ENCODE data around the gene RBKS.
"Not testable (repeated sequence)": the region's sequence is repeated elsewhere in the genome, so short reads cannot be mapped to it uniquely, and the experiment has no call there.

RBKS gene

DNA sequence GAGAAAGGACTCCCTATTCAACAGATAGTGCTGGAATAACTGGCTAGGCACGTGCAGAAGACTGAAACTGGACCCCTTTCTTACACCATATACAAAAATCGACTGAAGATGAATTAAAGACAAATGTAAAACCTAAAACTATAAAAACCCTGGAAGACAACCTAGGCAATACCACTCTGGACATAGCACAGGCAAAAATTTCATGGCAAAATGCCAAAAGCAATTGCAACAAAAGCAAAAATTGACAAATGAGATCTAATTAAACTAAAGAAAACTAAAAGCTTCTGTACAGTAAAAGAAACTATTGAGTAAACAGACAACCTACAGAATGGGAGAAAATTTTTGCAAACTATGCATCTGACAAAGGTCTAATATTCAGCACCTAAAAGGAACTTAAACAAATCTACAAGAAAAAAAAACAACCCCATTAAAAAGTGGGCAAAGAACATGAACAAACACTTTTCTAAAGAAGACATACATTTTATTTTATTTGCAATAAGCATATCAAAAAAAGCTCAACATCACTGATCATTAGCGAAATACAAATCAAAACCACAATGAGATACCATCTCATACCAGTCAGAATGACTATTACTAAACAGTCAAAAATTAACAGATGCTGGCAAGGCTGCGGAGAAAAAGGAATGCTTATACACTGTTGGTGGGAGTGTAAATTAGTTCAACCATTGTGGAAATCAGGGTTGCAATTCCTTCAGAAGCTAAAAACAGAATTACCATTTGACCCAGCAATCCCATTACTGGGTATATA lies 8.2 kb downstream of the RBKS start:
- DNase-seq (ENCODE audit: low read depth); H3K4me3 ChIP-seq (ENCODE audit: low read depth, low read length): not testable (repeated sequence)

DNA sequence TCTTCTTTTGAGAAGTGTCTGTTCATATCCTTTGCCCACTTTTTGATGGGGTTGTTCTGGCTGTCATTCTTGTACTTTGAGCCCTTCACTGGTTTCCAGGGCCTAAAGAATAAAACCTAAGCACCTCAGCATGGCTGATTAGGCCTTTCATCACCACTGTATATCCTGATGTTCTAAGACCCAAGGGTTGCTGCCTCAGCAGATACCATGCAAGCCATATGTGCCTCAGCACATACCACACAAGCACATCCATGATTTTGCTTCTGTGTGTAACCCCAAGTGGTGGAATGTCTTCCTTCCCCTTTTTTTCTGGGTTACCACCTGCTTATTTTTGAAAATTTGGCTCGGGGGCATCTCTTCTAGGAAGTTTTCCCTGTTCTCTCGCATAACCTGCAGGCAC lies 11.4 kb downstream of the RBKS start:
- DNase-seq (ENCODE audit: low read depth), result no peak

GRCh38 chr2:27875089-27875881 lies 14.9 kb downstream of the RBKS start:
- H3K4me3 ChIP-seq (ENCODE audit: low read depth, low read length), result no peak overlapping the region
- DNase-seq (ENCODE audit: low read depth), result no peak

More for the DNA sequence above, 11.4 kb downstream of the RBKS start:
- no peak overlapping the region for H3K4me3 ChIP-seq (ENCODE audit: low read depth, low read length)

DNA sequence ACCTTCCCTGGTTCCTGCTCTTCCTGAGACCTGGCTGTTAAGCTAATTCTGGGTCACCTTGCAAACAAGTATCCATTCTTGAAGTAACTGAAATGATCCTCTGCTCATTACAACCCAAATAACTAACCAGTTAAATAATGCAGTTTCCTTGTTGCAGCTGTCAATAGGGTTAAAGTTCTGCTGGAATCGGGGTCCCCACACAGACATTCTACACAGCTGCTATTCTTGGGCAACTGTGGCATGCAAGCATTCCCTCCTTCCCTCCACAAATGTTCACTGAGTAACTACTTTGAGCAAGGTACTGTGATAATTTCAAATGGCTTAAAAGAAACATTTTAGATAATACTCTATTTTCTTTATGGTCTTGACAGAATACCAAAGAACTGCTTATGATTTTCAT lies 17.1 kb downstream of the RBKS start:
- no peak for DNase-seq (ENCODE audit: low read depth)
- H3K4me3 ChIP-seq (ENCODE audit: low read depth, low read length), result no peak overlapping the region

DNA sequence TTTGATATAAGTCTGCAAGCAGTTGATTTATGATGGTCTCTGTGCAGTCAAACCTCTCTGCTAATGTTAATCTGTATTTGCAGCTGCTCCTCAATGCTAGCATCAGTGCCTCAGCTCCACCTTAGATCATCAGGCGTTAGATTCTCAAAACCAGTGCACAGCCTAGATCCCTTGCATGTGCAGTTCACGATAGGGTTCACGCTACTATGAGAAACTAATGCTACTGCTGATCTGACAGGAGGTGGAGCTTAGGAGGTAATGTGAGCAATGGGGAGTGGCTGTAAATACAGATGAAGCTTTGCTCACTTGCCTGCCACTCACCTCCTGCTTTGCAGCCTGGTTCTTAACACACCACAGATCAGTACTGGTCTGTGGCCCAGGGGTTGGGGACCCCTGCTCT lies 18.4 kb downstream of the RBKS start:
- no peak overlapping the region for H3K4me3 ChIP-seq (ENCODE audit: low read depth, low read length)

DNA sequence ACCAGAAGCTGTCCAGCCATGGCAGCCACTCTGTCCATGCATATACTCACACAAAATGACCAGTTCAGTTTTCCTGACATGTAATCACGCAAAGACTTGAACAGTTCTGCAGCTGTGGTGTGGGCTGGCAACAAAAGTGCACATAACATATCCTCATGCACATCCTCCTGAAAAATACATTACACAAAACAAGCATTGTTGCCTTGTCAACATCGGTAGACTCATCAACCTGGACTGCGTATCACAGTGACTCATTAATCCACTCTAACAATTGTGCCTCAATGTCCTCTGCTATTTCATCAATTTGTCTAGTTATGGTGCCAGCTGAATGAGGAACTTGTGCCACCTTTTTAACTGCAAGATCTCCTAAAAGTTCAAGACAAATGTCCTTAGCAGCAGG lies 19.5 kb downstream of the RBKS start:
- no peak overlapping the region for H3K4me3 ChIP-seq (ENCODE audit: low read depth, low read length)
- no peak for DNase-seq (ENCODE audit: low read depth)

More for the DNA sequence above, 18.4 kb downstream of the RBKS start:
- DNase-seq (ENCODE audit: low read depth), result no peak

DNA sequence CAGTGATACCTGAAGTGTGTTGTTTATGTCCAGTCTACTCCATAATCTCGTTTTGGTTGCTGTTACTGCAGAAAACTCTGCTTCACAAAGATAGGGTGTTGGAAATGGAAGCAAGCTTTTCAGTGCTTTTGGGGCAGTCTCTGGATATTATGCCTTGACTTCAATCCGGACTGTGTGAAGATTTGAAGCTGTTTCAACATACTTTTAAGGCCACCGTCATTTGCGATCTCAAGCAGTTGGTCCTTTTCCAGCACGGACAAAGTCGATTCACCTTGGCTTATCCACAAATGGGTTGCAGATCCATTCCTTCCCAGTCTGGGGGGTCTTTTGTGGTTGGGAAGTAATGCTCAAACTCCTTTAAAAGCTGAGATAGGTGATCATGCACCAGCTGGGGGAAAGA lies 20.4 kb downstream of the RBKS start:
- no peak overlapping the region for H3K4me3 ChIP-seq (ENCODE audit: low read depth, low read length)
- no peak for DNase-seq (ENCODE audit: low read depth)

DNA sequence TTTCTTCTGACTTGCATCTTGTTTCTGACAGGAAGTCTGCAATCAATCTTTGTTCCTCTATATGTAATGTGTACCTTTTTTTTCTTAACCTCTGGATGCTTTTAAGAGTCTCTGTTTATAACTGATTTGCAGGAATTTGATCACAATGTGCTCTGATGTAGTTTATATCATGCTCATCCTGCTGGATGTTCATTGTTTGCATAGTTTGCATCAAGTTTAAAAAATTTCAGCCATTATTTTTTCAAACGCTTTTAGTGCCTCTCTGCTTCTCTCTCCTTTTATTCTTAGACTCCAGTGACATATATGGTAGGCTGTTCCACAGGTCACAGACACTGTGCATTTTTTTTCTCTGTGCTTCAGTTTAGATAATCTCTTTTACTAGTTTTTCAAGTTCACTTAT lies 23.9 kb downstream of the RBKS start:
- no peak for DNase-seq (ENCODE audit: low read depth)
- H3K4me3 ChIP-seq (ENCODE audit: low read depth, low read length), result no peak overlapping the region

DNA sequence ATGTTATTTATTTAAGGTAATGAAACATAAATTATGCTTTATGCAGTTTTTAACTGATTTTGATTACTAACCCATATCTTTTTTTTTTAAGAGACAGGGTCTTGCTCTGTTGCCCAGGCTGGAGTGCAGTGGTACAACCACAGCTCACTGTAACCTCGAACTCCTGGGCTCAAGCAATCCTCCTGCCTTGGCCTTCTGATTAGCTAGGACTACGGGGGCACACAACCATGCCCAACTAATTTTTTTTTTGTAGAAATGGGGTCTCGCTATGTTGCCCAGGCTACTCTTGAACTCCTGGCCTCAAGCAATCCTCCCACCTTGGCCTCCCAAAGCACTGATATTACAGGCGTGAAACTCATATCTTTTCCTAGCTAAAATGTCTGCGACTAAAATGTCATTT lies 26.2 kb downstream of the RBKS start:
- DNase-seq (ENCODE audit: low read depth); H3K4me3 ChIP-seq (ENCODE audit: low read depth, low read length): not testable (repeated sequence)

DNA sequence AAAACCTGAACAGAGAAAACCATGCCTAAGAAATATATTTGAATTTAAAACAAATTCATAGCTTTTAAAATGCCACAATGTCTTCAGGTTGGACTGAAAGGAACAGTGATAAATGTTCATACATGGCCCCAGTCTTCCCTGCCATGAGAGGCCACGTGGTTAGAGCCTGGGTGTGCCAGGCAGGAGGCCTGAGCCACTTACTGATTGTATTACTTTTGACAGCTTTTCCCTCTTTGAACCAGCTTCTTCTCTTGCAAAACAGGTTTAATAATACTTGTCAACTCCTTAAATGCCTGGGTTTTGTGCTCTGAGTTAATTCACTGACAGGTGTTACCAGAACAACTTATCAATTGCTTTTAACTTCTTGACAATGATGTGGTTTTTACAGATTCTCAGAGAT lies 27.0 kb downstream of the RBKS start:
- no peak for DNase-seq (ENCODE audit: low read depth)
- H3K4me3 ChIP-seq (ENCODE audit: low read depth, low read length), result no peak overlapping the region

DNA sequence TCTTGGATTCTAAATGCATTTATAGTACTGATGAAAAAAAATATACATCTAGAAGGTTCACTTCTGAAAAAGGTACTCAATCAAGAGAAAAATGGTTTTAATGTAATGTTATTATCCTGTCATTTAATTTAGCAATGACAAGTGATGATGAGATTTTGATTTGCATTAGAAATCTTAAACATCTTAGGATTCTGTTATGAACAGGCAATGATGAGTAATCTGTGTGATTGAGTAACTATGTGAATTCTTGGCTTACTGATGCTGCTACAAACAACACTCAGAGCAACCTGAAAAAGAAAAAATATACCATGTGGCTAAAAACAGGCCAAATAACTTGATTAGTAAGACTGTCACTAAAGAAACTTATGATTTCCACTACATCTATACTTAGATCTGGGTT lies 30.1 kb downstream of the RBKS start:
- H3K4me3 ChIP-seq (ENCODE audit: low read depth, low read length), result no peak overlapping the region
- DNase-seq (ENCODE audit: low read depth), result peak; percentile 57

DNA sequence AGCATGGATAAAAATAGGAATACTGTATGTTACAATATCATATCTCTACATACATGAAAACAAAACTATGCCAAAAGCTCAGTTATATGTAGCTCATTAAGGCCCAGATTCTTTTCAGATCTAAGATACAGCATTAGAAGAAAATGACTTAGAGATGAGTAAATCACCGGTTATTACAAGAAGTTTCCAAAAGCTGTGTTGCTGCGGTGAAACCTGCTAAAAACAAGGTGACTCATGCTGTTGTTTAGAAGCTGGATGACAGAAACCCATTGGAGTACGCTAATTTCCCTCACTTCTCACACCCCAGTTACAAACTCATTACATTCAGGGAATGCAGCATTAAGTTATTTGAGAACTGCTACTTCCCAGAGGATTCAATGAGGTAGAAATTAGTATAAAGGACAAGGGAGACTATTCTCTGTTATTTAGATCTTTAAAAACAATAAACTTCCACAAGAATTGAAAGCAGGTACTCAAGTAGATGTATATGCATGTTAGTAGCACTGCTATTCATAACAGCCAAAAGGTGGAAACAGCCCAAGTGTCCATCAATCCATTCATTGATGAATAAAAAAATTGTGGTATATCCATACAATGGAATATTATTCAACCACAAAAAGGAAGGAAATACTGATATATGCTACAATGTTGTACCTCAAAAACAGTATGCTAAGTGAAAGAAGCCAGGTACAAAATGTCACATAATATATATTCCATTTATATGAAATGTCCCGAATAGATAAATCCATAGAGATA lies 32.6 kb downstream of the RBKS start:
- no peak for DNase-seq (ENCODE audit: low read depth)
- H3K4me3 ChIP-seq (ENCODE audit: low read depth, low read length), result no peak overlapping the region

GRCh38 chr2:27856956-27857355 lies 33.2 kb downstream of the RBKS start:
- DNase-seq (ENCODE audit: low read depth), result no peak
- no peak overlapping the region for H3K4me3 ChIP-seq (ENCODE audit: low read depth, low read length)

- DNase-seq (ENCODE audit: low read depth), result no peak
These were observed 33.8 kb downstream of the RBKS start for GRCh38 chr2:27856386-27856785.

GRCh38 chr2:27855476-27855875 lies 34.7 kb downstream of the RBKS start:
- DNase-seq (ENCODE audit: low read depth), result peak; percentile 23
- H3K4me3 ChIP-seq (ENCODE audit: low read depth, low read length), result no peak overlapping the region

More at GRCh38 chr2:27856386-27856785, 33.8 kb downstream of the RBKS start:
- H3K4me3 ChIP-seq (ENCODE audit: low read depth, low read length), result no peak overlapping the region

- DNase-seq (ENCODE audit: low read depth), result no peak
- no peak overlapping the region for H3K4me3 ChIP-seq (ENCODE audit: low read depth, low read length)
These were observed 35.8 kb downstream of the RBKS start for GRCh38 chr2:27854229-27854862.

DNA sequence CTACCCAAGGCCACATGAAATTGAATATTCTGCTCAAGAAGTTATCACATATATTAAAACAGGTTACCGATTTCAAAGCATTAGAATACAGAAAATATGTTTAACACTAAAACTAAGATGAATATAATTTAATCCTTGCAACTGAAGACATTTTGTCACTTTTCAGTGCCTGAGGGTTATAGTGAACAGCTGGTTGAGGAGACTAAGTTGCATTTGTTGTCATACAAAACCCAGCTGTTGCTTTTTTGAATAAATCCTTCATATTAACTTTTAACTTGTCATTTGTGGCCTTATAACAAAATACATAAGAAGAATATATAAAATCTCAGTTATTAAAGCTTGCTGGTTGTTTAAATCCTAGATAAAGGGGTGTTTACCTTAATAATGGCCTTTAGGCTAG lies 37.5 kb downstream of the RBKS start:
- no peak overlapping the region for H3K4me3 ChIP-seq (ENCODE audit: low read depth, low read length)
- DNase-seq (ENCODE audit: low read depth), result no peak

DNA sequence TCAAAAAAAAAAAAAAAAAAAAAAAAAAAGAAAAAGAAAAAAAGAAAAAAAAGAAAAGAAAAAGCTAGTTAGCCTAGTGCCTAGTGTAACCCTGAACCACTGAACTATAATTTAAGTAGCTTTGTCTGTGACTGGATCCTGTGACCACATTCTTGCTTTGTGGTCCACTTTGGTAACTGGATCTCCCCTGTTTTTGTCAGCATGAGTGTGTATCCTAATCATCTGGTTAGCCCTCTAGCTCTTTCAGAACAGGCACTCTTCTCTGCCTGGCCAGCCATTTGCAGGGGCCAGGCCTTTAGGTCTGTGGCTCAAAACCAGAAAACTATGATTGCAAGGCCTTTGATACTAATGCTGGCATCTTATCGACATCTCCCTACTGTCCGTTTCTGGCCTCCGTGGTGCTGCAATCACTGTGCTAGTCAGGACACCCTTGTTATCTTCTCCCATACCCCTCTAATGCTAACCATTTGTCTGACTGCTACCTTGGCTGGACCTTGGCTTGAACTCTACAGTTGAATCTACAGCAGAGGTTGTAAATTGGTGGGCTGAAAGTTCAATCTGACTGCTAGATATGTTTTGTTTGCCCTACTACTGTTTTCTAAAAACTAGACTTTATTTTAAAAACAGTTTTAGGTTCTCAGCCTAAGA lies 40.5 kb downstream of the RBKS start:
- H3K4me3 ChIP-seq (ENCODE audit: low read depth, low read length), result no peak overlapping the region
- DNase-seq (ENCODE audit: low read depth), result no peak

DNA sequence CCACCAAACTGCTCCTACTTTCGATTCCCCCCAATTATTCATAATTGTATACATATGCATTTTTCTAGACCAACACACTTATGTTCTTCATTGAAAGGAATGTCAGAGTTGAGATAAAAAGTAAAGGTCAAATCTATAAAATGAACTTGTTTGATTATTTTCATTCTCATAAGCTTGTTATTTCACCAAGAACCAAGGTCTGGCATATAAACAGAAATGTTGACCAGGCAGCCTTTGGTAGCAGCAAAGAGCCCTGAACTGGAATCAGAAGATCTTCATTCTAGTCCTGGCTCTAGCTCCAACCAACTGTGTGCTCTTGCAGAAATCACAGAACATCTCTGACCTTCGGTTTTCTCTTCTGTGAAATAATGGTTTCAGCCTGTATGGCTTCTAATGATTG lies 42.9 kb downstream of the RBKS start:
- H3K4me3 ChIP-seq (ENCODE audit: low read depth, low read length), result no peak overlapping the region
- DNase-seq (ENCODE audit: low read depth), result no peak
